ENCODE measurements around the gene RAI1. TPM values are rescaled to one million over a fixed set of nuclear protein-coding genes. Genes with fewer than 3 reads are reported as not detected.

The RAI1 gene
- total RNA-seq, 1 experiment from 2014 or later, result 12.7 TPM

DNA sequence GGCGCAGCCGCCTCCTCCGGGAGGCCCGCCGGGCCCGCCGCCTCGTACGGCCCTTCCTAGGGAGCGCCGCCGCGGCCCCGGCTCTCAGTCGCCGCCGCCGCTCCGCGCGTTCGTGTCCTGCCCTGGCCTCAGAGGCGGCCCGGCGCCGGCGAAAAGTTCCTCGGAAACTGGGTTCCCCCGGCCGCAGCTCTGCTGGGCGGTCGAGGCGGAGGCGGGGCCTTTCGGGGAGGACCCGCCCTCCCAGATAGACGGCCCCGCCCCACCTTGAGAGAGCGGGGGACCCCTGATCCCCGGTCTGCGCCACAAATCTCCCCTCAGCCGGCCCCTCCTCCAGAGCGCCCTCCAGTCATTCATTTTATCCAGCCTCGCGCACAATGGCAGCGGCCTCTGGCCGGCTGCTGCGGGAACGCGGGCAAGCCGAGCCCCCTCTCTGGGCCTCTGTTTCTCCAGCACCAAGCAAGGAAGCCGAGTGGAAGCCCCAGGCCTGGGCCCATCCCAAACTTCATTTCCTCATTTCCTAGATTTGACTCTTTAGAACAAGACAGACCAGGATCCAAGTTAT lies 155.6 kb downstream of the RAI1 start, which contains the start of gene SREBF1:
Gene SREBF1, minus strand, starts transcription at position 169 of the 562 bp plus-strand sequence. CDS start 169 bp downstream, outside the sequence.
- peaks cover 6% of the 10 kb centered on the region for H3K36me3 ChIP-seq
- no peaks in the 10 kb centered on the region for H3K9me3 ChIP-seq (replicated peaks)
- H3K27me3 ChIP-seq (replicated peaks), result no peaks in the 10 kb centered on the region
- peak within 1 kb of the TSS; percentile 91 for H3K27ac ChIP-seq
- peak within 1 kb of the TSS; percentile 70 for H3K4me3 ChIP-seq
- DNase-seq (ENCODE audit: low read depth in 1 of 2, low spot score in 2 of 2), result no peak
- peaks cover 56% of the 10 kb centered on the region for H3K4me1 ChIP-seq (replicated peaks)

DNA sequence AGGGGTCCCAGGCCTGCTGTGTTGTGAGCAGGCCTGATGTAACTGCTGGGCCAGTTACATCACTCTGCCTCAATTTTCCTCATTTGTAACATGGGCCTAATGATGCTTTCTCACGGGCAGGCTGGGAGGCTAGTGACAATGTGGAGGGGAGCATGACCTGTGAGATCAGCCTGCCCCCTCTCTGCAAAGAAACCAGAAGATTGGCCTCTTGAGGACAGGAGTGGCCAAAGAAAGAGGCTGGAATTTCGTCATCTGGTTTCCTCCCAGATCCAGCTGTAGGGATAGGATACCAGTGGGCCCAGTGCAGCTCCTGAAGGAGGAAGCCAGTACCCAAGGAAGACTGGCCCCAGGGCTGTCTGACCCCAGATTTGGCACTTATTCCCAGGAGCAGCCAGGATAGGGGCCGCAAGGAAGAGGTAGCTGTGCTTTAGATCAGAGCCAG lies 156.1 kb downstream of the RAI1 start:
- peak overlapping the region; percentile 91; the same call in 1 of the 2 replicates for H3K27ac ChIP-seq
- DNase-seq (ENCODE audit: low read depth in 1 of 2, low spot score in 2 of 2), result peak in 1 of 2 experiments; percentile 40
- H3K4me1 ChIP-seq (replicated peaks), result peaks cover 56% of the 10 kb centered on the region
- no peaks in the 10 kb centered on the region for H3K9me3 ChIP-seq (replicated peaks)
- peaks cover 5% of the 10 kb centered on the region; the same call in 1 of the 2 replicates for H3K36me3 ChIP-seq
- H3K4me3 ChIP-seq, result no peak overlapping the region; the same call in 1 of the 2 replicates
- H3K27me3 ChIP-seq (replicated peaks), result no peaks in the 10 kb centered on the region

DNA sequence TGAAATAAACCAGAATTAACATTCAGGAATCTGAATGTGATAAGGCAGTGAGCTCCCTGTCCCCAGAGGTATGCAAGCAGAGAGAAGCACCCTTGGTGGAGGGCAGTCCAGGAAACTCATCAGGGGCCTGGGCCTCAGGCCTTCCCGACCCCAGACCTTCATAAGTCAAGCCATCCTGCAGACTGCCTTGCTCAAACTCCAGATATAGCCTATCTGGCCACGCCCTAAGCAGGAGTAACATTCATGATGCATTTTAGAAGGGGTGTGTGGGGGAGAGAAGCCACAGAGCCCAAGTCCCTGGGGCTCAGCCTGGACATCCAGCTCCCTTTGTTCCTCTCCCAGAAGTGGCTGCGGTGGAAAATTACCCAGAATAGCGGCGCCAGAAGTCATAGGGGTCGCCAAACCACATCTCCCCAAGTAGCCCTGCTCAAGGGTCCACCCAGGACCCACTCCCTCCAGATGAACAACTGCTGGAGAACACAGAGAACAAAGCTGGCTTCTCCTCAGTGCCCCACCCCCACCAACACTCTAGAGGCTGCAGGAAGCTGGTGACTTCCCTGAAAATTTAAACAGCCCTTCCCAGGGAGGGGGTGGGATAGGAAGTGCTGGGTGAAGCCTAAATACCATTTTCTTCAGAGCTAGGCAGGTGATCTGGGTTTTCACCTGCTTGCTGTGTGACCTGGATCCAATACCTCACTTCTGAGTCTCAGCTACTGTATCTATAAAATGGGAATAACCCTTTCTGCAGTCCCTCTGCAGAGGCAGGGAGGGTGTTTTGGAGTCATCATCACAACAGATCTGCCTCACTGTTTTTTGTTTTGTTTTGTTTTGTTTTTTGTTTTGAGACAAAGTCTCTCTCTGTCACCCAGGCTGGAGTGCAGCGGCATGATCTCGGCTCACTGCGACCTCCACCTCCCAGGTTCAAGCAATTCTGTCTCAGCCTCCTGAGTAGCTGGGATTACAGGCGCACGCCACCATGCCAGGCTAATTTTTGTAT lies 157.0 kb downstream of the RAI1 start:
- peak in 1 of 2 experiments; percentile 58 for DNase-seq (ENCODE audit: low read depth in 1 of 2, low spot score in 2 of 2)

DNA sequence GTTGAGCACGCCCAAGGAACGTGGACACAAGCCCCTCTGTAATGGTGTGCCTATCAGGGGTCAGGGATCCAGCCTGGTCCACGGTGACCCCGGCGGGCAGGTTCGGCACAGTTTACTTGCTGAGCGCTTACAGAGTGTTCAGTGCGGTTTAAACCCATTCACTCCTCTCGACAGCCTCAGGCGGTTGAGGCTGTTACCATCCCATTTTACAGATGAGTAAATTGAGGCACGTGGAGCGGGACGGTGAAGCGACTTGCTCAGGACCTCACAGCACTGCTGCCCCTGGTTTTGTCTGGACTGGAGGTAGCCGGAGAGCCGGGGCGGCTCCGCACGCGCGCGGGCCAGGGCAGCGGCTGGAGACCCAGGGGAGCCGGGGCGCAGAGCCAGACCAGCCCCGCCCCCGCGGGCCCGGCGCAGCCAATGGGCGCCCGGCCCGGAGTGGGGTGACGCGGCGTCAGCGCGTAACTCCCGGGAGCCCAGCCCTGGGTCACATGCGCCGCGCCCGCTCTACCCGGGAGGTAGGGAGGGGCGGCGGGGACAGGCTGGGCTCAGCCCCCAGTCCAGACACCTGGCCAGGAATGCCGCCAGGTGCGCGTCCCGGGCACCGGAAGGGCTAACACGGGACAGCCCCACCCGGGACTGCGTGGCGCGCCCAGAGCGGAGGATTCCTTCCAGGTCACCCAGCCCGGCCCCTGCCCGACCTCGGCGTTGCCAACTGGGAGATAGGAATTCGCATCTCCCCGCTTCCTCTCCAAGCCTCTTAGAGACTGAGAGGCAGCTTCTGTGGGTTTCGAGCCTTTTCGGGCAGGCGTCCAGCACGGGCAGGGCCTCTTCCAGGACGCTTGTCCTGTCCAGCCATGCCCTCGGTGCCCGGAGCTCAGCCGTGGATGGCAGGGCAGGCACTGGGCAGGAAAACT lies 158.8 kb downstream of the RAI1 start:
- Histone ChIP-seq H3K4me3 (peak overlapping the region; percentile 49), H3K27me3 (replicated peaks) (no peaks in the 10 kb centered on the region), H3K36me3 (peaks cover 5% of the 10 kb centered on the region; the same call in 1 of the 2 replicates), H3K9me3 (replicated peaks) (no peaks in the 10 kb centered on the region), H3K4me1 (replicated peaks) (peaks cover 56% of the 10 kb centered on the region), H3K27ac (peak overlapping the region; percentile 92)
- DNase-seq (ENCODE audit: low read depth in 1 of 2, low spot score in 2 of 2), result peak; percentile 85 to 89

More for the DNA sequence above, 157.0 kb downstream of the RAI1 start:
- Histone ChIP-seq H3K27ac (no peak overlapping the region), H3K9me3 (replicated peaks) (no peaks in the 10 kb centered on the region), H3K4me1 (replicated peaks) (peaks cover 56% of the 10 kb centered on the region), H3K4me3 (no peak overlapping the region), H3K27me3 (replicated peaks) (no peaks in the 10 kb centered on the region), H3K36me3 (peaks cover 5% of the 10 kb centered on the region; the same call in 1 of the 2 replicates)

DNA sequence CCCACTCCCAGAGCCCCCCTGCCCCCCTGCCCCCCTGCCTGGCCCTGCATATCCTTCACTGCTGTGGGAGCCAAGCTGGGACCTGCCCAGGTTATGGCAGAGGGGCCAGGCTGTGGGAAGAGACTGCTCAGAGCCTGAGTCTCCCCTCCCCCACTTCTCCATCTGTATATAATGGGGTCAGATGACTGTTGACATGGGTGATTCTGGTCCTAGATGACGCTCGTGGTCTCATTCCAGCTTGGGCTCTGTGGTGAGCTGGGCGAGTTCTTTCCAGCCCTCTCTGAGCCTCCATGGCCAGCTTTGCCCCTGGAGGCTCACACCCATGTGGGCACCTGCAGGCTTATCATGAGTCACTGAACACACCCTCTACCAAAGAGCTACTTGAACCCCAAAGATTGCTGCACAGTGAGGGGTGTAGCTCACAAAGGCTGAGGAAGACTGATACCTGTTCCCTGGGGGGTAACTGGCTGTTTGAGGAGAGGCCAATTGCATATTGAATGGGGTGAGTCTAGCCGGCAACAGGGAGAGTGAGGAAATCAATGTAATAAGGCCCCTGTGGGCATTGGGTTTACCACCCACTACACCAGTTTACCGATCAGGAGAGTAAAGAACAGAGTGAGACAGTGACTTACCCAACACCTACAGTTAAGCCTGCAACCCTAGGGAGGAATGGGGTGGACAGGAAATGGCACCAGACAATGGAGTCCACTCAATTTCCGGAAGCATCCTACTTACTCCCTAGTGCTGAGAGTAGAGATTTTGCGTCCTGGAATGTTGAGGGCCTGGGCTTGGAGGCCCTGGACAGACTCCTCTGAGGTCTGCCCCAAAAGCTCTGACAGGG lies 159.7 kb downstream of the RAI1 start:
- DNase-seq (ENCODE audit: low read depth in 1 of 2, low spot score in 2 of 2), result no peak

DNA sequence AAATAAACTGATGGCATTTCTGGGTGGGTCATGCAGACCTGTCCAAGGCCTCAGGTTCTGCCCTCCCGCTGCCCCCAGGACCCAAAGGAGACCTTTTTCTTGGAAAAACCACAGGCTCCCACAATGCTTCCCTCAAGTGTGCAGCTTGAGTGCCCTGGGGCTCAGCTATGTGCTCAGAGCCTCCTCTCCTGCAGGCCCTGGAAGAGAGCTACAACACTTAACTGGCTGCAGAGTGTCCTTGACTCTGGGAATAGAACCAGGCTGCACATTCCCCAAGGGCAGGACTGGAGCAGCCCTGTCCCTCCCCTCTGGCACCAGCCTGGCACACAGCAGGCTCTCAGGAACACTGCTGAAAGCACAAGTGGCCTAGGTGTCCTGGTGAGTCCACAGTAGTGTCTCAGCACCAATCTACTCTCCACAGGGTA lies 160.4 kb downstream of the RAI1 start:
- H3K4me3 ChIP-seq, result no peak overlapping the region
- H3K4me1 ChIP-seq (replicated peaks), result peaks cover 47% of the 10 kb centered on the region
- no peaks in the 10 kb centered on the region for H3K27me3 ChIP-seq (replicated peaks)
- no peak for DNase-seq (ENCODE audit: low read depth in 1 of 2, low spot score in 2 of 2)
- no peak overlapping the region for H3K27ac ChIP-seq
- peaks cover 7% of the 10 kb centered on the region for H3K36me3 ChIP-seq
- no peaks in the 10 kb centered on the region for H3K9me3 ChIP-seq (replicated peaks)

More for the DNA sequence above, 159.7 kb downstream of the RAI1 start:
- peak overlapping the region; percentile 92; the same call in 1 of the 2 replicates for H3K27ac ChIP-seq
- no peaks in the 10 kb centered on the region for H3K9me3 ChIP-seq (replicated peaks)
- no peak overlapping the region for H3K4me3 ChIP-seq
- H3K36me3 ChIP-seq, result peaks cover 5% of the 10 kb centered on the region; the same call in 1 of the 2 replicates
- H3K27me3 ChIP-seq (replicated peaks), result no peaks in the 10 kb centered on the region
- peaks cover 48% of the 10 kb centered on the region for H3K4me1 ChIP-seq (replicated peaks)

DNA sequence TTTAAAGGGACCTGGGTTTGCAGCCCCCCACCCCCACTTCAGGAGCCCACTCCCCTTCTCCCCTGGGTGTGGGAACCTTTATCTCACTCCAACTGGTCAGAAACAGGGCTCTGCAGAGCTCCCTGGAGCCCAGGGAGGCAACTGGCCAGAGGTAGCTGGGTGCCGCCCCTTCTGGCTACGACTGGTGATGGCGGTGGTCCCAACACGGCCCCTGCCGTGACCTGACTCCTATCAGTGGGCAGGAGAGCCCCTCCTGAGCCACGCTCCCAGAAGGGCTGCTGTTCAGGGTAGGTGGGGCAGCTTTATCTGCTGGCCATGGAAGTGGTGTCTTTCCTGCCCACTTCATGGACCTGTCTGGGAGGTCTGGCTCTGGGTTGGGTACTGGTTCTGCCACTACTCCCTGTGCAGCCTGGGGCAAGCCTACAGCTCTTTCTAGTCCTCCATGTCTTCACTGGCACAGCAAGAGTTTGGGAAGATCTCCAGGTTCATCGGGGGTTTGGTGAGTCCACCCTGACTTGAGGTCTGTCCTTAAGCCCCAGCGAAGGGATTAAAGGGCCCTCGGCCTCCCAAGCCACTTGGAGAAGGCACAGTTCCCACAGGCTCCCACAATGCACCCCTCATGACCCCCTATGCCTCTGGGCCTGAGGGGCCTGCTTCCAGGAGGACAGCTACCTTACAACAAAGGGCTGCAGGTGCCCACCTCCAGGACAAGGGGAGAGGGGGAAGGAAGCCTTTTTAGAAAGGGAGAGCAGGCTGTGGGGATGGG lies 161.0 kb downstream of the RAI1 start:
- Histone ChIP-seq H3K4me3 (no peak overlapping the region), H3K27ac (no peak overlapping the region), H3K4me1 (replicated peaks) (peaks cover 41% of the 10 kb centered on the region), H3K36me3 (peaks cover 12% of the 10 kb centered on the region), H3K27me3 (replicated peaks) (no peaks in the 10 kb centered on the region), H3K9me3 (replicated peaks) (no peaks in the 10 kb centered on the region)
- DNase-seq (ENCODE audit: low read depth in 1 of 2, low spot score in 2 of 2), result no peak

DNA sequence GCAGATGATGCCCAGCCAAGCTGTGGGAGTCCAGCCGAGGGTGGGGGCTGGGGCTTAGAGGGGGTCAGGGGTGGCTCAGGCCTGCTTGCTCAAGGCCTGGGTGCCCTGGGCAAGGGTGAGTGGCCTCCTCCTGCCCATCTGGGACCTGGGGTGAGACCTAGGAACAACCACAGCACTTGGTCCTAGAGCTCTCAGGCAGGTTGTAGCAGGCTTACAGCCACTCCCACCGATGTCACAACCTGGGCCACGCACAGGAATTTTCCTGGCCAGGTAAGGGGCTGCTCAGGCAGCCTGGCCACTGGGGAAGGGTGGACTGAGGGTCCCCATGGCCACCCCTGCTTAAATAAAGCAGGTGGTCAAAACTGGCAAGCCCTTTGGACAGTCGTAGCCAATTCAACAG lies 161.8 kb downstream of the RAI1 start:
- no peak for DNase-seq (ENCODE audit: low read depth in 1 of 2, low spot score in 2 of 2)
- H3K9me3 ChIP-seq (replicated peaks), result no peaks in the 10 kb centered on the region
- H3K27ac ChIP-seq, result no peak overlapping the region
- H3K4me1 ChIP-seq (replicated peaks), result peaks cover 33% of the 10 kb centered on the region
- H3K27me3 ChIP-seq (replicated peaks), result no peaks in the 10 kb centered on the region
- H3K4me3 ChIP-seq, result no peak overlapping the region
- peaks cover 18% of the 10 kb centered on the region for H3K36me3 ChIP-seq

DNA sequence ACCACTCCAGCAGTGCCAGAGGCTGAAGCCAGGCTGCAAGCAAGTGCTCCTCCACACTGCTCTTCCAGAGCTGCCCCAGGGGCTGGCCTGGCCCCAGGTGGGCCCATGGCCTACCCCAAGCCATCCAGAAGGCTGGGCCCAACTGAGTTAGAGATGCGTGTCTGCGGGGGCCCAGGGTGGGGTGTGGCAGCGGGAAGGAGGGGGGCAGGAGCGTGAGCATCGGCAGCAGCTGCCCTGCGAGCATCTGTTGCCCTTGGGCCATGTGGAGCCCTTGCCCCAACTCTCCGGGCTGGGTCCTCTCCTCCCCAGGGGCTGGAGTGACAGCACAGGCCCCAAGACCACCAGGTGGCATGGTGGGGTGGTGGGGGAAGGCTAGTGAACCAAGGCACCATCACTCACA lies 162.8 kb downstream of the RAI1 start:
- H3K27me3 ChIP-seq (replicated peaks), result no peaks in the 10 kb centered on the region
- no peak overlapping the region for H3K4me3 ChIP-seq
- peaks cover 22% of the 10 kb centered on the region for H3K36me3 ChIP-seq
- no peaks in the 10 kb centered on the region for H3K9me3 ChIP-seq (replicated peaks)
- peaks cover 23% of the 10 kb centered on the region for H3K4me1 ChIP-seq (replicated peaks)
- H3K27ac ChIP-seq, result no peak overlapping the region
- DNase-seq (ENCODE audit: low read depth in 1 of 2, low spot score in 2 of 2), result no peak

DNA sequence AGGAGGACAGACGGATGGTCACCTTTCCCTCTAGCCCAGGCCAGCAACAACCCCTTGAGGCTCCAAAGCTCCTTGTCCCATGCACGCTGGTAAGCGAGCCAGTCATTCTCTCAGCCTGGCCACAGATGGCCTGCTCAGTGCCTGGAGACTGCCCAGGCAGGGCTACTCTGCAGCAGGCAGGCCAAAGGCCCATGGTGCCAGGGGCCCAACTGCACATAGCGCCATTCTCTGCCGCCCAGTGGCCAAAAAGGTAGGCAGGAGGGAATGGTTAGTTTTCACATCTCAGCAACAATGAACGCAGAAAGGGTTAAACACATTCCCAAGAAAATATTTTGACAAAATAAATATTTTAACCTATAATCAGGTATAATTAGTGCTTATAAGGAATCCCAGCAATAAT lies 163.2 kb downstream of the RAI1 start:
- Histone ChIP-seq H3K4me3 (no peak overlapping the region), H3K27ac (no peak overlapping the region), H3K4me1 (replicated peaks) (peaks cover 19% of the 10 kb centered on the region), H3K36me3 (peaks cover 22% of the 10 kb centered on the region), H3K27me3 (replicated peaks) (no peaks in the 10 kb centered on the region), H3K9me3 (replicated peaks) (no peaks in the 10 kb centered on the region)
- DNase-seq (ENCODE audit: low read depth in 1 of 2, low spot score in 2 of 2), result no peak

DNA sequence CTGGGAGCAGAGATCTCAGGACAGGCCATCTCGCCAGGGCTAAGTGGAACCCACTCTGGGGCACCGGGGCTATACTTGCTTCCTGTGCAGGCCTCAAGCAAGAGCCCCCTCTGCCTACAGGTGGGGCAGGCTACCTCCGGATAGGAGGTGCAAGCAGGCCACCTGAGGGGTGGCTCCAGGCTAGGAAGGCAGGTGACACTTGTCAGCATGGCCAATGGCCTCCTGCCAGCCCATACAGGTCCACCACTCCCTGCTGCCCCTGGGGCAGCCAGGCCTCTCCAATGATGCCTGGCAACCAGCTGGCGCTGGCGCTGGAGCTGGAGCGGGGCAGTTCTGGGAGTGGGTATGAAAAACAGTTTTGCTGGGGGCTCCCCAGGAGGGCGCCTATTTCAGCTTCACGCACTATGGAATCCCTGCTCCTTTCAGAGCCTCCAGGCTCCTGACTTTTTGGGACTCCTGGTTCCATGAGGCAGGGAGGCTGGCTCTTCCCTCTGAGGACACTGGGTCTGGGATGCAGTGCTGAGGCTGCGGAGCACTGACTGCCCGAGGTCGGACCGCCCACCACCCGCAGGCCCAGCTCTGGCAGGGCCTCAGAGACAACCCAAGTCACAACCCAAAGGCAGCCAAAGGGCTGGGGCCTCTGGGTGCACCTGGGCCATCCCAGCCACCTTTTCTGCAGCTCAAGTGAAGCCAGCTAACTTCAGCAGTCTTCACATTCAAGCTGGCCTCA lies 164.0 kb downstream of the RAI1 start:
- Histone ChIP-seq H3K9me3 (replicated peaks) (no peaks in the 10 kb centered on the region), H3K36me3 (peaks cover 27% of the 10 kb centered on the region), H3K4me3 (no peak overlapping the region), H3K27ac (no peak overlapping the region), H3K4me1 (replicated peaks) (peaks cover 12% of the 10 kb centered on the region), H3K27me3 (replicated peaks) (no peaks in the 10 kb centered on the region)
- no peak for DNase-seq (ENCODE audit: low read depth in 1 of 2, low spot score in 2 of 2)
